Hippocampal formation (tissue), 2 donors: ENCODE measurements around the gene SASH1.
"Not testable (repeated sequence)": the region's sequence is repeated elsewhere in the genome, so short reads cannot be mapped to it uniquely, and the experiment has no call there.

Experiments used
- DNase-seq, 2 donors: peaks; one replicate each; lab custom pipeline; 2025; lab: John Stamatoyannopoulos, UW

The SASH1 gene

GRCh38 chr6:148365041-148365440, 22.4 kb downstream of the SASH1 start:
- DNase-seq: no peak

DNA sequence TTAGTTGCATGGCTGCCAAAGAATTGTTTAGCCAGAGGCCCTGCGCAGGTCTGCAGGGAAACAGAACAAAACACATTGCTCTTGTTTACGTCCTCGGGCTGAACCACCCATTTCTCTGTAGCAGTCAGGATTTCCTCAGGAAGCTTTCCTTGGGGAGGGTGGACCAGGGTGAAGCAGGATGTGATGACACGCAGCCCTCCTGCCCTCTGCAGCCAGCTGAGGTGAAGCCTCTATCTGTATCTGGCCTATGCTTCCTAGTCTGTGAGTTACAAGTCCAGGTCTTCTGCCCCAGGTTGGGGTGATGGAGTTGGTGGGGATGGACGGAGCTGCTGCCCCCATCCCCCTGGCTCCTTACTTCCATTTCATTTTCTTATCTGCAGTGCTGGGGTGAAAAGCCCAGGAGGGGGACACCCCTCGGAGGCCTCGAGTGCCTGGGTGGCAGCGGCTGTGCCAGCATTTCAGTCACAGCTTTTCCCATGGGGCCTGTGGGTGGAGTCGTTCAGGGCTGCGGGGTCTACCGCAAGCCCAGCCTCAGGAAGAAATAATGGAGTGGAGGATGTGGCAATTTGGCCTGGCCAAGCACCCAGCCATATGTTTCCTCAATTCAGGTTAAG, 24.9 kb downstream of the SASH1 start:
- no peak for DNase-seq

DNA sequence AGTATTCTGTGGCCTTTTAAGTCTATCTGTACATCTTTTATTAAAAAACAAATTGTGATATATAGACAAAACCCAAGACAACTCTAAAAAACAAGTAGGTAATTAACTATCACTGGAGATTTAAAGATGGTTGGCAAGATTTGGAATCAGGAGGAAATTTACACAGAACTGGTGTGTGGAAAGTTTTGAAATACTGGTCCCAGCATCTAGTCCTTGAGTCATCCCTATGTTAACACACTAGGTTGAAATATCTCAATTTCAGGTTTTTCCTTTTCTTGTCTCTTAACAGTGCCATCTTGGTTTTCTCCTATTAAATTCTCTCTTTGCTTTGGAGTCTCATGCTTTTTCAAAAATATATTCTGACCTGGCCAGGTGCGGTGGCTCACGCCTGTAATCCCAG, 27.5 kb downstream of the SASH1 start:
- no peak for DNase-seq

DNA sequence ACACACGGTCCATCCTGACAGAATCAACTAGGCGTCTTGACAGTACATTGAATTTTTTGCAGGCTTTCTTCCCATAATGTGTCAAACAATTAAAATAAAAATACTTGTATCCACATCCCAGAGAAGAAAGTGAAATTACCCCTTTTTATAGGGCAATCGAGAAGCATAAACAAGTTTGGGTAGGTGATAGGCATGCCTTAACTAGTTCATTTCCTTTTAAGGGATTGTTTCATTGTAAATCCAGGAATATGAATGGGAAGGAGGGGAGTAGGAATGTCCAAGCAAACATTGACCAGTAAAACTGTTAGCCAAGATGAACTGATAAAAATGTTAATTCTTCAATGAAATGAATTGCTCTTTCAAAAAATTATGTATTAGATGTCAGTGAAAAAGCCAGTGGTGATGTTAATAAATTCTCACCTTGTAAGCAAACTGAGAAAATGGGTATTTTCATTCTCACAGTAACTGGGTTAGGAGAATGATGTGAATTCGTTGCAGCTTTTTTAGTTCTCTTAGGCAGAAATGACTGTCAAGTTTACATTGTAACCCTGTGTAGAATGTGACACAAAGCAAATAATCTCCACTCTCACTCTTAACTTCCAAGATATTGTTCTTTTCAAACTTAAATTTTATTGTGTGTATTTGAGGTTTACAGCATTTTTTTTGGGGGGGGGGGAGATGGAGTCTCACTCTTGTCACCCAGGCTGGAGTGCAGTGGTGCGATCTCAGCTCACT, 31.6 kb downstream of the SASH1 start:
- DNase-seq: no peak

DNA sequence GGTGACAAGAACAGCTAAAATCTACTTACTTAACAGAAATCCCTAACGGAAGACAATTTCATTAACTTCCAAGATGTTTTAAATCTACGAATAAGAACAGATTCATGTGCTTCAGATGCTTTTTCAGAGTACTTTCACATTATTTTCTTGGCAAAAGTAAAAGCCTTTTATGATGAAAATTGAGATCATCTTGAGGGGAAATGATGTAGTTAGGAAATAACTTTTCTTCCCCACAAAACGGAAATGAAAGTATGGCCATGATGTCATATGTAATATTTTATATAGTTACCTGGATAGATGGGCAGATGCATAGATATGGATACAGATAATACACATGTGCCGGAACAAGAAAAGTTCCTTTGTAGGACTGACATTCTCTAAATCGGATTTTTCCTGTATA, 32.8 kb downstream of the SASH1 start:
- no peak for DNase-seq

DNA sequence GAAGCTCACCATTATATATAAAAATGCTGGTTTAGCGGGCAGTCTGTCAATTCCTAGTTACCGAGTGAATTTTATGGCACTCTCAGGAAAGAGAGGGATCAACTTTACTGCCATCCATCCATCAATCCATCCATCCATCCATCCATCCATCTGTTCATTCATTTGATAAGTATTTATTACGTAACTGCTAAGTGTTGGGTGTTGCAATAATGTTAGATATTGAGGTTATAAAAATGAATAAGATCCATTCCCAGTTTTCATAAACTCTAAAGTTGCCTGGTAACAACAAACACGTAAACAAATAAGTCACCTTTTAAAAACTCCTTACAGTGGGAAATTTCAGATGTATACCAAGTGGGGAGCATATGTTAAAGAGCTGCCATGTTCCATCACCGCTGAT, 36.8 kb downstream of the SASH1 start:
- no peak for DNase-seq

DNA sequence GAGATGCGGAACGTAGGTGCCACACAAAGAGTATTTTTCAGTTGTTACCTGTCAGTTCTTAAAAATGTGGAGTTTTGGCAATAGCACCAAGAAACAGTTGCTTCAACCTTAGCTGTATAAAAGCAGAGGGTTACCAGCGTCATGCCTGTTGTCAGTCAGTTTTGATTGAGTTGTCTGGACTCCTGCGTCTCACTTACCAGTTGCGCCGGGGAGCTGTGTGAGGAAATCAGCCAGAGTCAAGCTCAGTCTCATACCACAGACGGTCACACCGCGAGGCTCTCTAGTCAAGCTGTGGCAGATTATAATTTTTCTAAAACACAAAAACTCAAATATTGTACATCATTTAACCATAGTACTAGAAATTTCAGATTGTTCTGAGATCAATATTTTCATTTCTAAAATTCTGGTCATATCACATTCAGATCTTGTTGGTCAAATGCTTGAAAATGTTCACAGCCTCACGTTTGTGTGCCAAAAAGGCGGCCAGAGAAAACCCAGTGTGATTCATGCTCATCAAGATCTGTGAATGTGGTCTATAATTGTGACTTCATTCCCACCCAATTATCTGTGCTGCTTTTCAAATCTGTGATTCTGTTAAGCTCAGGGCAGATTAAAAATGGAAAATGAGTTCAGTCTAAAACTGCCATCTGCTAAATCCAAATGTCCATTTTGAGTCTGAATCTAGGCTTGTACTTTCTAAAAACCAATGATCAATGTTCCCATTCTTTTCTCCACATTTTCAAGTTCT, 37.5 kb downstream of the SASH1 start:
- DNase-seq: no peak

DNA sequence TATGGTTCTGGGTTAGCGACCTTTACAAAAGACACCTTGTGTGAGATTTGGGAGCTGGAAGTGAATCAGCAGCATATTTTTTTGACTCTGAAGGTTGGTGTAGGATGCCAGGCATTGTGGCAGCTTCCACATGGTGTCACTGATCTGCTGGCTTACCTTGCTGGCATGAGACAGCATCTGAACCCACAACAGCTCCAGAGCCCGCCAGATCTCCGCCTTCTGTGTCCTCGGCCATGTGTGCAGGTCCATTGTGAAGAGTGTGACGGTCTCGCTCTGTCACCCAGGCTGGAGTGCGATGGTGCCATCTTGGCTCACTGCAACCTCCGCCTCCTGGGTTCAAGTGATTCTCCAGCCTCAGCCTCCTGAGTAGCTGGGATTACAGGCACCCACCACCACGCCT, 39.4 kb downstream of the SASH1 start:
- DNase-seq: not testable (repeated sequence)

DNA sequence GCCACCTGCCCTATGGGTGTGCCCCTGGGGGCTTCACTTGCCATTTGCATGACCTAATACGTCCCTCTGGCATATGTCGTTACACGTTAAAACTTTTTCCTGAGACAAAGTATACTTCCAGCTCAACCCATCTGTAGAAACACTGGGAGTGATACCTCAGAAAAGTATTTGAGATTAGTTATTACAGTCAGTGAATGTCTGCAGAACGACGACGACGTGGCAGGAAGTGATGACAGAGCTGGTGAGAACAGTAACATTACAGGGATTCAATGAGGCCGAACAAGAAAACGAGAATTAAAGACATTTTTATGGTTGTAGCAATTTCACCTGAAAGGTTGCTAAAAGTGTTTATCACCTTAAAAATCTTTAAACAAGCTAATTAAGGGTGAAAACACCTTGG, 40.2 kb downstream of the SASH1 start:
- no peak for DNase-seq

DNA sequence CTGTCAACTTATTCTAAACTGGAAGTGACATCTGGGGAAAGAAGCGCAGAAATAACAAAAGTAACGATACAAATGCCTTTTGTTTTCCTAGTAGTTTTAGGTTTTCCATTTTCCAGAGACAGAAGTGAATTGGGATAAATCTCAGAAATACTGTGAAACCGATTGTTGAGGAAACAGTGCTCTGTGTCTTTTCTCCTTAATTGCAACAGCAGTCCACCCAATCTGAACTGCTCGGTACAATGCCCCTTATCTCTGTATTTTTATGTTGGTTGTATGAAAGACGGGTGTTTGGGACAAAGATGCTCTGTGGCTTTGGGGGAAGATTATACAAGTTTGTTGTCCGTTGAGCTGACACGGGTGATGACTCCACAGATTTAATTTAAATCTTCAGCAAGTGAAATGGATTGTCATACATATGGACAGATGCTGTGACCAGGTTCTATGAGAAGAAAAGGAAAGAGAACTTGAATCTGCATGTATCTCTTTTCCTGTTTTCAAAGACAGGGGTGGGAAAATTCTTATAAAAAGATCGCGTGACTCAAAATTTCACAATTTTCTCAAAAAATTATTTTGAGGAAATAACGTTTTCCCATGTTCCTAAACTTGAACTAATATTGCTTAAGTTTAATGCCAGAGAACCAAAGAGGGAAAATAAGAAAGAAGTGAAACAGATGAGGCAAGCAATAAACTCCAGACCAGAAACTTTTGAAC, 41.2 kb downstream of the SASH1 start:
- DNase-seq: no peak

DNA sequence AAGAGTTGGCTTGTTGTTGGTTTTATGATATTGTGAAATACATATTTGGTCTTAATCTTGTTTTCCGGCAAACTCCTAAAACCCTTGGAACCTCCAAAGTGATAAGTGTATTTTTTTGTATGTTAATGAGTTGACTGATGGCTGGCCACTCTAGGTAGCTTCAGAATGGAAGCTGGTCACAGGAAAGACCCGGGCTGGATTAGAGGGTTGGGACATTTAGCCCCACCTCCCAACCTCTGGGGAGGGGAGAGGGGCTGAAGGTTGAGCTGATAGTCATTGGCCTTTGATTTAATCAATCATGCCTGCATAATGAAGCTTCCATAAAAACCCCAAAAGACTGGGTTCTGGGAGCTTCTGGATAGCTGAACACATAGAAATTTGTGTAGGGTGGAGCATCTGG, 42.7 kb downstream of the SASH1 start:
- DNase-seq: no peak

DNA sequence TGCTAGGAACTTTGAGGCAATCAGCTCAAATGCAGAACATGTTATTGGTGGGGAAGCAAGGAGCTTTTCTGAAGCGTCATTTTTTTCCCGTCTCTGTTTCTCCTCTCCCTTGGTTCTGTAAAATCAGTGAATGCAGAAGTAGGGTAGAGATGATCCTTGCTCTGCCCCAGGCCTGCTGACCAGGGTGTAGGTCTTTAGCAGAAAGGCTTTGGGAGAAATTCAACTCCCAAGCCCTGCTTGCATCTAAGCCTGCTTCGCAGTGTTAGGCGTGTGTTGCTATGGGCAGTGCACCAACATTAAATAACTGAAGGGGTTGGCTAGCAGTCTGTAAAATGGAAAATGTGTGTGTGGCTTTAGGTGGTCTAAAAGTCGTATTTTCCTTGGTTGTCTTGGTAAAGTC, 45.9 kb downstream of the SASH1 start:
- no peak for DNase-seq

DNA sequence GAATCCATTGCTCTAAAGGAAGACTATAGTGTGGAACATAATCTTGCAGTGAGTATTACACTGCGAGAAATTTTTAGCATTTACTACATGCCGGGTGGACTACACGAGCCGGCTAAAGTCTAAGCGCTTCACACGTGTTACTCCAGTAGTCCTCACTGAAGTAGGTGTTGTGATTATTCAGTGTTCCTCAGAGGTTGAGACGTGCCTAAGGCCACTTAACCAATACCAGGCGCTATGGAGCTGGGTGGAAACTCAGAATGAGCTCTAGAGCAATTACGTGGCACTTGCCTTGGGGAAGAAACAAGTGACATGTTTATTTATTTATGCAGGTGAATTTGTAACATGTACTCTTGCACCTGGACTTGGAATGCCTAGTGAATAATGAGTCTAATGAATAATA, 46.4 kb downstream of the SASH1 start:
- no peak for DNase-seq

DNA sequence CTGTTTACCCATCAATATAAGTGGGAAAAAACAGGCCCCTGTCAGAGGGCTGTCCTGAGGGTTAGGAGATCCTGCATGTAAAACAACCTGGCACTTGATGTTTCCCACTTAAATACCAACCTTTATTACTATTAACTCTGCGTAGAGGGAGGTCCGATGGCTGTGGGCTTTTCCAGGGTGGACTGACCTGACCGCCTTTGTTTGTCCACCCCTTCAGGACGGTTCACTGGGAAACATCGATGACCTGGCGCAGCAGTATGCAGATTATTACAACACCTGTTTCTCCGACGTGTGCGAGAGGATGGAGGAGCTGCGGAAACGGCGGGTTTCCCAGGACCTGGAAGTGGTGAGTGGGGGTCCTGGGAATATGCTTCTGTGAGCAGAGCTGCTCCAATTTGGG, 47.3 kb downstream of the SASH1 start:
- no peak for DNase-seq

GRCh38 chr6:148392127-148392526, 49.5 kb downstream of the SASH1 start:
- DNase-seq: not testable (repeated sequence)

- DNase-seq: no peak
These were observed 50.0 kb downstream of the SASH1 start for GRCh38 chr6:148392671-148393070.

GRCh38 chr6:148395583-148396101, 53.0 kb downstream of the SASH1 start:
- DNase-seq: peak in 1 of 2 donors; percentile 52

- DNase-seq: no peak
These were observed 53.8 kb downstream of the SASH1 start for GRCh38 chr6:148396411-148396810.

- no peak for DNase-seq
These were observed 54.3 kb downstream of the SASH1 start for GRCh38 chr6:148396926-148397325.

DNA sequence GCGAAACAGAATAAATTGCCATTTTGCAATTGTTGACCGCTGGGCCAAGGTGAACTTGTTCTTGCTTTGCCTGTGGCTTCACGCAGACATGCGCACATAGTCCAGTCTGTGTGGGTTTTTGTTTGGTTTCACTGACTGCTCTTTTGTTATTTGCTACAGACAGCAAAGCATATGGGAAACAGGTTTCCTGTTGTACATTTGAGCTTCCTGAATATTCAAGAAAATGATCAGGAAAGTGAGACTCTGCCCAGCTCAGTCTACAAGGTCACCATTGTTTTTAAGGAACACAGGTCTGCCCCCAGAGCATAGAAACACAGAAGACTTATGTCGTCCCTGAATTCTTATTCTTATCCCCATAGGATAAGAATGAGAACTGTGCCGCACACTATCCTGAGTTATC, 55.6 kb downstream of the SASH1 start:
- peak in 1 of 2 donors; percentile 63 for DNase-seq

- peak in 1 of 2 donors; percentile 63 for DNase-seq
These were observed 56.0 kb downstream of the SASH1 start for GRCh38 chr6:148398678-148399077.

GRCh38 chr6:148401571-148401970, 58.9 kb downstream of the SASH1 start:
- DNase-seq: no peak
